ENCODE measurements around the gene NIFK.

Gene NIFK

GRCh38 chr2:121736462-121737336 is at the start of gene NIFK:
Gene NIFK (minus strand): TSS chr2:121736875. CDS start chr2:121736850, 25 bp downstream.
- peak; percentile 80 for DNase-seq (ENCODE audit: low read depth, low spot score)
- H3K27ac ChIP-seq = peak within 1 kb of the TSS; percentile 68

GRCh38 chr2:121783180-121783579 is 46.5 kb upstream of the NIFK start:
- no peak overlapping the region for H3K27ac ChIP-seq
- no peak for DNase-seq (ENCODE audit: low read depth, low spot score)

- no peak for DNase-seq (ENCODE audit: low read depth, low spot score)
- H3K27ac ChIP-seq = no peak overlapping the region
Measured at GRCh38 chr2:121778741-121779487, 42.2 kb upstream of the NIFK start.

GRCh38 chr2:121777699-121778058 is 41.0 kb upstream of the NIFK start:
- peak; percentile 45 for DNase-seq (ENCODE audit: low read depth, low spot score)
- no peak overlapping the region for H3K27ac ChIP-seq

GRCh38 chr2:121776885-121777698 is 40.4 kb upstream of the NIFK start:
- no peak overlapping the region for H3K27ac ChIP-seq

GRCh38 chr2:121776361-121776760 is 39.7 kb upstream of the NIFK start:
- DNase-seq (ENCODE audit: low read depth, low spot score) = no peak

More at GRCh38 chr2:121776885-121777698, 40.4 kb upstream of the NIFK start:
- no peak for DNase-seq (ENCODE audit: low read depth, low spot score)

GRCh38 chr2:121774235-121774634 is 37.6 kb upstream of the NIFK start:
- no peak overlapping the region for H3K27ac ChIP-seq
- no peak for DNase-seq (ENCODE audit: low read depth, low spot score)

More at GRCh38 chr2:121776361-121776760, 39.7 kb upstream of the NIFK start:
- H3K27ac ChIP-seq = no peak overlapping the region

- no peak overlapping the region for H3K27ac ChIP-seq
- DNase-seq (ENCODE audit: low read depth, low spot score) = no peak
Measured at GRCh38 chr2:121771976-121772742, 35.5 kb upstream of the NIFK start.

- no peak for DNase-seq (ENCODE audit: low read depth, low spot score)
- H3K27ac ChIP-seq = no peak overlapping the region
Measured at GRCh38 chr2:121768143-121768755, 31.6 kb upstream of the NIFK start.

- no peak overlapping the region for H3K27ac ChIP-seq
- DNase-seq (ENCODE audit: low read depth, low spot score) = no peak
Measured at GRCh38 chr2:121766624-121767023, 29.9 kb upstream of the NIFK start.

- DNase-seq (ENCODE audit: low read depth, low spot score) = no peak
- H3K27ac ChIP-seq = no peak overlapping the region
Measured at GRCh38 chr2:121764681-121765228, 28.1 kb upstream of the NIFK start.

- peak within 1 kb of the TSS; percentile 80 for H3K27ac ChIP-seq
- DNase-seq (ENCODE audit: low read depth, low spot score) = peak; percentile 85
Measured at GRCh38 chr2:121755237-121756111, 18.8 kb upstream of the NIFK start, which contains the start of gene TSN. Gene TSN (plus strand): TSS chr2:121755651. CDS start chr2:121755780, 129 bp downstream.

GRCh38 chr2:121754851-121755236 is 18.2 kb upstream of the NIFK start:
- peak overlapping the region; percentile 80 for H3K27ac ChIP-seq
- no peak for DNase-seq (ENCODE audit: low read depth, low spot score)

- no peak for DNase-seq (ENCODE audit: low read depth, low spot score)
- no peak overlapping the region for H3K27ac ChIP-seq
Measured at GRCh38 chr2:121748202-121748601, 11.5 kb upstream of the NIFK start.

GRCh38 chr2:121746071-121746578 is 9.4 kb upstream of the NIFK start:
- no peak overlapping the region for H3K27ac ChIP-seq
- DNase-seq (ENCODE audit: low read depth, low spot score) = peak; percentile 36

- no peak for DNase-seq (ENCODE audit: low read depth, low spot score)
- no peak overlapping the region for H3K27ac ChIP-seq
Measured at GRCh38 chr2:121741450-121741849, 4.8 kb upstream of the NIFK start.

GRCh38 chr2:121740973-121741372 is 4.3 kb upstream of the NIFK start:
- no peak overlapping the region for H3K27ac ChIP-seq
- DNase-seq (ENCODE audit: low read depth, low spot score) = no peak

GRCh38 chr2:121736140-121736461 is 574 bp downstream of the NIFK start:
- H3K27ac ChIP-seq = peak overlapping the region; percentile 68
- no peak for DNase-seq (ENCODE audit: low read depth, low spot score)

Measured in epithelial cell of prostate (primary cell).